8988T (cell line): ENCODE measurements around the gene PEX5L.
A peak's percentile ranks its signal among the peaks of the same experiment; 100 is the strongest.

Experiments used
- DNase-seq: peaks from one replicate; pipeline ENCODE4 v3.0.0; 2011

The PEX5L gene

DNA sequence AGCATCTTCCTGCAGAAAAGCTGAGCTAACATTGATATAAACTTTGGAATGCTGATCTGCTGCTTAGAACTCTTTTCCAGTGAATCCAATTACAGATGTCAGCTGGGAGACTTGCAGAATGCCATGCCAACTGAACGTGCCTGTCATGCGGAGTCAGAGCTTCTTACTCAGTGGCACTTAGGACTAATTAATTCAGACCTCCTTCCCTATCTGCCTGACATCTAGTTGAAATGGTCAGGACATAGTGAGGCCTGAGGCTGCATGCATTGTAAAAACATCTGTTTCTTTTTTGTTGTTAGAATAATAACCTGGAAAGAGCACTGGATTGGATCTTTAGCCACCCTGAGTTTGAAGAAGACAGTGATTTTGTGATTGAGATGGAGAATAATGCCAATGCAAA, 271.3 kb downstream of the PEX5L start:
- no peak for DNase-seq

DNA sequence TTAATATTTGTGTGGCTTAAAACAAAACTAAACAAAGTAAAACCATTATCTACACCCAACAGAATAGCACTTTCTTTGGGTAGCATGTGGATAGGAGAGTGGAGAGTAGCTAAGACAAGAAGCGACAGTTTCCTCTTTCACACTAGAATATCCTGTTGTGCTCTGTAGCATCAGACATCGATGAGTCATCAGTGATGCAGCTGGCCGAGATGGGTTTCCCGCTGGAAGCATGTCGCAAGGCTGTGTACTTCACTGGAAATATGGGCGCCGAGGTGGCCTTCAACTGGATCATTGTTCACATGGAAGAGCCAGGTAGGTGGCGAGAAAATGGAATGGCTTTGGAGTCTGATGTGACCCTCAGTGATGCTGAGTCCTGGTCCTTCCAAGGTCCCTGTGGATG, 275.8 kb downstream of the PEX5L start:
- peak; percentile 44 for DNase-seq

- no peak for DNase-seq
Observed at GRCh38 chr3:179750720-179751328, 285.9 kb downstream of the PEX5L start.

- DNase-seq: no peak
Observed at GRCh38 chr3:179745716-179746115, 291.0 kb downstream of the PEX5L start.

DNA sequence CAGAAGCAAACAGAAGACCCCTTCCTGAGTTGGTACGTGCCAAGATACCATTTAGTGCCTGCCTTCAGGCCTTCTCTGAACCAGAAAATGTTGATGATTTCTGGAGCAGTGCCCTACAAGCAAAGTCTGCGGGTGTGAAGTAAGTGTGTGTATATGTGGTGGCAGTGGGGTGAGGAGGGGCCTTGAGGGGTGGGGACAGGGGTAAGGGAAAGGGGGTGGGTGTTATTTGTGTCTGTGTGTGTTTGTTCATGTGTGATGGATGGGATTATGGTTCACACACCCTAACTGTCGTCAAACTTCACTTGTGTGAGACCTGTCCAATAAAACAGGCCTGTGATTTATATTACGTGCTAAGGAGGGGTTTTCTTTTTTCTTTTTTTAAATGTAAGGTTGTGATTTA, 291.7 kb downstream of the PEX5L start:
- no peak for DNase-seq
